Measurements from ENCODE around the gene CRYAA. TPM values are rescaled to one million over a fixed set of nuclear protein-coding genes. Genes with fewer than 3 reads are reported as not detected.
"Not testable (repeated sequence)": the region's sequence is repeated elsewhere in the genome, so short reads cannot be mapped to it uniquely, and the experiment has no call there.

Gene CRYAA
- total RNA-seq, 4 donors from 2014 or later, result not detected

DNA sequence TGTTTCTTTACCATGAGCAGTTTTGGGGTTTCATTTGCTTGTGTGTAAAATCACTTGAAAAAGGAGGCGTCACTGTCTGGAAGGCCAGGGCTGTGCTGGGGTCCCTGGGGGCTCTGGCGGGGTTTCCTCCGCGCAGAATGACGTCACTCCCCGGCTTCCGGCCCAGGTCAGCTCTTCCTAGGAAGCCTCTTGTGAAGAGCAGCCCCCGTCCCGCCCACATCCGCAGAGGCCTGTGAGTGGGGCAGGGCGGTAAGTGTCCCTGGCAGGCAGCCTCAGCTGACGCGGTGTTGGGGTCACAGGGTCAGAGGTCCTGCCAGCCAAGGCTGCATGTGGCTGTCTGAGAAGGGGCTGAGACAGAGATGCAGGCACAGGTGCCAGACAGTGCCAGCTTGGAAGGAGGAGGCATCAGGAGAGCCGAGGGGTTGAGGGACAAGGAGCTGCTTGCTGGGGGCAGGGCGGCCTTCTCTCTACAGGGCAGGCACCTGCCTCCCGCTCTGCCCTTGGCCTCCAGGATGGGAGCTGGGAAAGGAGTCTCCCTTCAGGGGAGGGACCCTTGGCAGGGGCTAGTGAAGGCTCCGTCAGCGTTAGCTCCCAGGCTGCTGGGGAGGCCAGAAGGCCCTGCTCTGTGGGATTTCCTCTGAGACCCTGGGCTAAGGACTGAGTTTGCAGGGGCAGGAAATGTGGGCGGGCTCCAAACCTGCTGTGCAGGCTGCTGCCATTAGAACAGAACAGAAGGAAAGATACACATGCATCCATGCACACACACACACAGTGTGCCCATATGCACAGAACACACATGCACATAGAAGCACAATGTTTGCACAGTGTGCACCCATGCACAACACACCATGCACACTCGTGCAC lies 8.5 kb downstream of the CRYAA start:
- H3K27ac ChIP-seq; H3K4me1 ChIP-seq; H3K9me3 ChIP-seq; DNase-seq; H3K36me3 ChIP-seq; H3K27me3 ChIP-seq; intact Hi-C loops (cut with DNase I; ENCODE audit: low total_unique reads); in situ Hi-C loops (cut with MboI; ENCODE audit: low pct_ligation_motif_present in 1 of 4, low pct_unique_long_range_greater_than_20kb in 1 of 4, low sequenced_read_pairs in 3 of 4); H3K4me3 ChIP-seq: not testable (repeated sequence)
- WGBS, 2 donors (ENCODE audit: low coverage in 1 of 2), result no CpG with 5 or more reads among the region's 20 CpGs

DNA sequence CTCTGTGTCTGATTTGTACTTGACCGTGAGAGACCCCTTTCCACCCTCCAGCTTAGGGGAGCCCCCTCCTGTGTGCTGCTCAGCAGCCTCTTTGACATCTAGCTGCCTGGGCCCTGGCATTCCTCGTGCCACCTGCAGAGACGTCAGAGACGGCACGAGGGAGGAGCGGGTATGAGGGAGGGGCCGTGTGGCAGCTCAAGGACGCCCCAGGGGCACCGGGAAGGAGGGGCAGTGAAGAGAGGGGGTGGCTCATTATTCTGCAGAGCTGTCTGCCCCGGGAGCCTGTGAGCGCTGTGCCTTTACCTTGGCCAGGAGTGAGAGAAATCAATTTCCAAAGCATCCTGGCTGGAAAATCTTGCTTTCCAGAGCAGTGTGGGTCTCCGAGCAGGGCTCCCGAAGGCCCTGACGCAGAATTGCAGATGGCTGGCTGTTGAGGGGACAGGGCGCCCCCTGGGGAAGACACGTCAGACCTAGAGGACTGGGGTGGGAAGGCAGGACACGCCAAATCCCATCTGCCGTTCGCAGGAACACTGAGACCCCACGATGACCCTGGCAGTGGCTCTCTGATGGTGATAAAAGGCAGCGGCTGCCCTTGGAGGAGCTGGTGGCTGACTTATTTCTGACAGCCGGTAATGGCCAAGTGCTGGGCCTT lies 9.5 kb downstream of the CRYAA start:
- intact Hi-C loops (cut with DNase I; ENCODE audit: low total_unique reads); DNase-seq; in situ Hi-C loops (cut with MboI; ENCODE audit: low pct_ligation_motif_present in 1 of 4, low pct_unique_long_range_greater_than_20kb in 1 of 4, low sequenced_read_pairs in 3 of 4); H3K9me3 ChIP-seq; H3K36me3 ChIP-seq; H3K4me3 ChIP-seq; H3K27ac ChIP-seq; H3K4me1 ChIP-seq; H3K27me3 ChIP-seq: not testable (repeated sequence)
- no CpG with 5 or more reads among the region's 22 CpGs for WGBS, 2 donors (ENCODE audit: low coverage in 1 of 2)

DNA sequence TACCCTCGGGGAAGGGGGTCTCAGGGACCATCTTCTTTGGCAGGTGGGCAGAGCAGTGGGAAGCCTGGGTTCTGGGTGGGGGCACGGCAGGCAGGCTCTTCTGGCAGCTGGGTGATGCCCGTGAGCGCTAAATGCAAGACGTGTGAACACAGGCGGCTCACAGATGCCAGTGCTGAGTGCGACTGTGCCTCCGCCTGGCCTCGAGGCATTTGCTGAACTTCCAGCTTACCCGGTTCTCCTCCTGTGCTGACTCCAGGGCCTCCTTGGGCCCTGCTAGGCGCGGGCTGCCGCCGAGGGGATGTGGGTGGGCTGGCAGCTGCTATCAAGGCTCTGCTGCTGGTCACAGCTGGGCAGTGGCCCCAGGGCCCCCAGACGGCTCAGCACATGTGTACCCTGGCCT lies 12.2 kb downstream of the CRYAA start:
- H3K27me3 ChIP-seq; DNase-seq; intact Hi-C loops (cut with DNase I; ENCODE audit: low total_unique reads); H3K4me3 ChIP-seq; in situ Hi-C loops (cut with MboI; ENCODE audit: low pct_ligation_motif_present in 1 of 4, low pct_unique_long_range_greater_than_20kb in 1 of 4, low sequenced_read_pairs in 3 of 4); H3K4me1 ChIP-seq; H3K9me3 ChIP-seq; H3K36me3 ChIP-seq; H3K27ac ChIP-seq: not testable (repeated sequence)
- WGBS, 2 donors (ENCODE audit: low coverage in 1 of 2), result no CpG with 5 or more reads among the region's 15 CpGs

DNA sequence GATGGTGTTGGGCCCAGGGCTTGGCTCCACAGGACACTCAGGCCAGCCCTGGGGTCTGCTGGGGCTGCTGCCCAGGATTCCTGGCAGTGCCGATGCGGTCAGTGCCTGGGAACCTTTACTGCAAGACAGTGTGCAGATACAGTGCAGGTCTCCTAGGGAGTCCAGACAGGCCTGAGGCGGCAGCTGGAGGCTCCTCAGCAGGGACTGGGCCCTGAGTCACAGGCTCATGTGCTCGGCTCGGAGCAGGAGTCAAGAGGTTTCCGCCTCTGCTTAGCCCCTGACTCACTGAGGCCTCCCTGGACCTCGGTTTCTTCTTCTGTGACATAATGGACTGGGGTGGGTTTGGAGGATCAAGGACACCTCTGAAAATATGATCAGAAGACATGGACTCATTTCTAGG lies 18.5 kb downstream of the CRYAA start:
- H3K36me3 ChIP-seq; H3K4me3 ChIP-seq; H3K27ac ChIP-seq; H3K9me3 ChIP-seq; H3K27me3 ChIP-seq; H3K4me1 ChIP-seq; DNase-seq; in situ Hi-C loops (cut with MboI; ENCODE audit: low pct_ligation_motif_present in 1 of 4, low pct_unique_long_range_greater_than_20kb in 1 of 4, low sequenced_read_pairs in 3 of 4); intact Hi-C loops (cut with DNase I; ENCODE audit: low total_unique reads): not testable (repeated sequence)
- 95% methylated on average over 4 of the region's 7 CpGs; no CpG with 5 or more reads in 1 of the 2 donors for WGBS, 2 donors (ENCODE audit: low coverage in 1 of 2)

DNA sequence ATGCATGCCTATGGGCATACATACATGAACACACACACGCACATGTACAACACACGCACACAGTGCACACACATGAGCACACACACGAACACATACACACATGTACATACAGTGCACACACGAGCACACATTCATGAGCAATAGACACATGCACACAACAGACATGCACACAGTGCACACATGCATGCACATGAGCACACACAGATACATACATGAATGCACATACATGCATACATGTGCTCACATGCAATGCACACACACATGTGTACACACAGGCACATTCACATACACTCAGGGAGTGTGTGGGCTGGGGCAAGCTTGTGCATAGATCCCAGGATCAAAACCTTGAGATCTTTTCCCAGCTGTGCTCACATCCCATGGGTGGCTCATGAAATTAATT lies 18.9 kb downstream of the CRYAA start:
- in situ Hi-C loops (cut with MboI; ENCODE audit: low pct_ligation_motif_present in 1 of 4, low pct_unique_long_range_greater_than_20kb in 1 of 4, low sequenced_read_pairs in 3 of 4) (no loop called here), intact Hi-C loops (cut with DNase I; ENCODE audit: low total_unique reads) (no loop called here)
- Histone ChIP-seq H3K4me3 (no peak overlapping the region), H3K9me3 (no peaks in the 10 kb centered on the region), H3K27ac (no peak overlapping the region), H3K27me3 (no peaks in the 10 kb centered on the region), H3K36me3 (no peaks in the 10 kb centered on the region), H3K4me1 (peaks cover 0 to 7% (median 0%) of the 10 kb centered on the region in 4 donors)
- TF ChIP-seq POLR2A (IDR thresholded peaks at IDR 0.05), result no peak
- no peak for TF ChIP-seq POLR2AphosphoS5 (IDR thresholded peaks at IDR 0.05)
- no peak for TF ChIP-seq EP300 (IDR thresholded peaks at IDR 0.05; ENCODE audit: low read depth)
- TF ChIP-seq, protein P1, sequence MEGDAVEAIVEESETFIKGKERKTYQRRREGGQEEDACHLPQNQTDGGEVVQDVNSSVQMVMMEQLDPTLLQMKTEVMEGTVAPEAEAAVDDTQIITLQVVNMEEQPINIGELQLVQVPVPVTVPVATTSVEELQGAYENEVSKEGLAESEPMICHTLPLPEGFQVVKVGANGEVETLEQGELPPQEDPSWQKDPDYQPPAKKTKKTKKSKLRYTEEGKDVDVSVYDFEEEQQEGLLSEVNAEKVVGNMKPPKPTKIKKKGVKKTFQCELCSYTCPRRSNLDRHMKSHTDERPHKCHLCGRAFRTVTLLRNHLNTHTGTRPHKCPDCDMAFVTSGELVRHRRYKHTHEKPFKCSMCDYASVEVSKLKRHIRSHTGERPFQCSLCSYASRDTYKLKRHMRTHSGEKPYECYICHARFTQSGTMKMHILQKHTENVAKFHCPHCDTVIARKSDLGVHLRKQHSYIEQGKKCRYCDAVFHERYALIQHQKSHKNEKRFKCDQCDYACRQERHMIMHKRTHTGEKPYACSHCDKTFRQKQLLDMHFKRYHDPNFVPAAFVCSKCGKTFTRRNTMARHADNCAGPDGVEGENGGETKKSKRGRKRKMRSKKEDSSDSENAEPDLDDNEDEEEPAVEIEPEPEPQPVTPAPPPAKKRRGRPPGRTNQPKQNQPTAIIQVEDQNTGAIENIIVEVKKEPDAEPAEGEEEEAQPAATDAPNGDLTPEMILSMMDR (IDR thresholded peaks at IDR 0.05), result no peak
- 93% methylated on average over 4 of the region's 4 CpGs; no CpG with 5 or more reads in 1 of the 2 donors for WGBS, 2 donors (ENCODE audit: low coverage in 1 of 2)
- no peak for DNase-seq

DNA sequence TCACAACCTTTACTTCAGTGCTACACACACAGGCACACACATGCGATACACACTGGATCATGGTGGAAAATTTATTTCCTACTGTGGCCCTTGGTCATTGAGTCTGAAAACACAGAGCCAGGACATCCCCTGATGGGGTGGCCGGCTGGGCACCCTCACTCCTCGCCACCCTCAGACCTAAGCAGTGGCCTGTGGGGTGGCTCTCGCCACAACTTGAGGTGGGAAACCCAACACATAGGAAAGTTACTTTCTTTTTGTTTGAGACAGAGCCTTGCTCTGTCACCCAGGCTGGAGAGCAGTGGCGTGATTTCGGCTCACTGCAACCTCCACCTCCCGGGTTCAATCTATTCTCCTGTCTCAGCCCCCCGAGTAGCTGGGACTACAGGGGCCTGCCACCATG lies 19.4 kb downstream of the CRYAA start:
- Histone ChIP-seq H3K4me3 (no peak overlapping the region), H3K4me1 (peaks cover 0 to 7% (median 0%) of the 10 kb centered on the region in 4 donors), H3K27ac (no peak overlapping the region), H3K36me3 (no peaks in the 10 kb centered on the region), H3K27me3 (no peaks in the 10 kb centered on the region), H3K9me3 (no peaks in the 10 kb centered on the region)
- DNase-seq, result no peak
- in situ Hi-C loops (cut with MboI; ENCODE audit: low pct_ligation_motif_present in 1 of 4, low pct_unique_long_range_greater_than_20kb in 1 of 4, low sequenced_read_pairs in 3 of 4) (no loop called here), intact Hi-C loops (cut with DNase I; ENCODE audit: low total_unique reads) (no loop called here)
- TF ChIP-seq POLR2AphosphoS5 (IDR thresholded peaks at IDR 0.05), result no peak
- TF ChIP-seq, protein P1 (IDR thresholded peaks at IDR 0.05), result no peak
- no peak for TF ChIP-seq POLR2A (IDR thresholded peaks at IDR 0.05)
- no peak for TF ChIP-seq EP300 (IDR thresholded peaks at IDR 0.05; ENCODE audit: low read depth)
- 92 to 100% methylated on average over 3 to 8 of the region's 8 CpGs for WGBS, 2 donors (ENCODE audit: low coverage in 1 of 2)
